Breast epithelium (tissue), 3 donors: ENCODE data around the gene CDH2.

ENCODE experiments used
- CTCF ChIP-seq, 3 donors: fragments of 450-650 bp; IDR thresholded peaks; one replicate each; pipeline ENCODE4 v1.5.1; 2016 to 2017; ENCODE audit warnings: antibody characterized with exemption in 3 of 3, mild to moderate bottlenecking in 3 of 3, moderate library complexity in 3 of 3
- POLR2A ChIP-seq: fragments of 450-650 bp; IDR thresholded peaks from one replicate; pipeline ENCODE4 v1.6.1; 2016; ENCODE audit warnings: antibody characterized with exemption, mild to moderate bottlenecking, moderate library complexity

GRCh38 chr18:28132084-28132483, 44.8 kb downstream of the CDH2 start:
- TF ChIP-seq POLR2A, result no peak
- TF ChIP-seq CTCF (IDR thresholded peaks at IDR 0.05), result no peak
